GM12873 (cell line): ENCODE data around the gene NEK4.

Experiments
- CTCF ChIP-seq: IDR thresholded peaks from 2 replicates; pipeline ENCODE4 v1.5.1; 2012; ENCODE audit warnings: low read depth, mild to moderate bottlenecking, moderate library complexity, low read length, control low read depth; ENCODE audit not compliant: insufficient read depth; ENCODE audit errors: missing control alignments

The NEK4 gene

GRCh38 chr3:52742418-52743041 is 28.2 kb downstream of the NEK4 start:
- TF ChIP-seq CTCF, result peak; percentile 64

- no peak for TF ChIP-seq CTCF
Measured at GRCh38 chr3:52739730-52740129, 31.0 kb downstream of the NEK4 start.

GRCh38 chr3:52733256-52733891 is 37.4 kb downstream of the NEK4 start:
- no peak for TF ChIP-seq CTCF

- TF ChIP-seq CTCF, result no peak
Measured at GRCh38 chr3:52731590-52731989, 39.1 kb downstream of the NEK4 start.

GRCh38 chr3:52730681-52731080 is 40.1 kb downstream of the NEK4 start:
- no peak for TF ChIP-seq CTCF

GRCh38 chr3:52724511-52724910 is 46.2 kb downstream of the NEK4 start:
- TF ChIP-seq CTCF, result no peak

GRCh38 chr3:52723935-52724334 is 46.8 kb downstream of the NEK4 start:
- TF ChIP-seq CTCF, result no peak
